Measurements from ENCODE around the gene STX3. TPM values are rescaled to one million over a fixed set of nuclear protein-coding genes. Genes with fewer than 3 reads are reported as not detected.

Gene STX3
- total and polyA plus RNA-seq, 2 donors (not counting 3 experiments of a cell fraction or from before 2014, with no cell fraction given): 40.3 to 49.7 TPM

GRCh38 chr11:59841514-59841913, 86.3 kb downstream of the STX3 start:
- no peak for TF ChIP-seq EZH2 (IDR thresholded peaks at IDR 0.05; ENCODE audit: borderline replicate concordance, low read depth, low read length, severe bottlenecking)
- no peak for TF ChIP-seq GATA2 (IDR thresholded peaks at IDR 0.05; ENCODE audit: insufficient read depth, insufficient read length, low read depth, low read length)
- no peak for TF ChIP-seq POLR2AphosphoS5 (IDR thresholded peaks at IDR 0.05; ENCODE audit: insufficient read depth, low read depth, low read length)
- no peak for TF ChIP-seq FOS (IDR thresholded peaks at IDR 0.05; ENCODE audit: borderline replicate concordance, insufficient read depth, low read length)
- no peak for TF ChIP-seq MYC (IDR thresholded peaks at IDR 0.05; ENCODE audit: low read depth, low read length)
- TF ChIP-seq POLR2A (IDR thresholded peaks at IDR 0.05; ENCODE audit: low read depth, low read length): no peak
- TF ChIP-seq CTCF (IDR thresholded peaks at IDR 0.05; ENCODE audit: extremely low read depth in 1 of 2, insufficient read depth in 1 of 2, low read depth in 1 of 2, low read length in 2 of 2): no peak
- TF ChIP-seq JUN (IDR thresholded peaks at IDR 0.05; ENCODE audit: borderline replicate concordance, insufficient read depth, insufficient read length, low read depth): no peak
- POLR2A ChIA-PET: no interaction called here

More at GRCh38 chr11:59841514-59841913, 86.3 kb downstream of the STX3 start:
- Histone ChIP-seq H4K20me1 (replicated peaks; ENCODE audit: control insufficient read depth, extremely low read depth, insufficient read depth, low read length) (no peaks in the 10 kb centered on the region), H3K27me3 (ENCODE audit: control insufficient read depth in 2 of 2, insufficient read depth in 2 of 2, low read length in 2 of 2) (peaks cover 0 to 2% of the 10 kb centered on the region in 2 experiments), H3K36me3 (ENCODE audit: control insufficient read depth in 2 of 2, extremely low read depth in 1 of 2, insufficient read depth in 2 of 2, low read length in 2 of 2) (no peaks in the 10 kb centered on the region), H3K4me2 (ENCODE audit: insufficient read depth, low read length) (no peak overlapping the region), H3K4me1 (ENCODE audit: control insufficient read depth, extremely low read depth, insufficient read depth, low read length) (no peaks in the 10 kb centered on the region), H3K79me2 (ENCODE audit: control insufficient read depth, insufficient read depth, low read length) (no peaks in the 10 kb centered on the region), H3K9ac (replicated peaks; ENCODE audit: extremely low read depth, insufficient read depth, low read length) (no peak overlapping the region), H3K4me3 (replicated peaks in 1 of 3; ENCODE audit: insufficient read depth in 1 of 3, low read depth in 1 of 3, low read length in 3 of 3) (no peak overlapping the region), H2AFZ (ENCODE audit: low read depth, low read length) (no peak overlapping the region), H3K27ac (ENCODE audit: insufficient read depth, low read depth, low read length) (no peak overlapping the region), H3K9me1 (replicated peaks; ENCODE audit: control insufficient read depth, extremely low read depth, insufficient read depth, low read length) (no peaks in the 10 kb centered on the region), H3K9me3 (replicated peaks; ENCODE audit: control insufficient read depth, insufficient read depth, low read length) (no peaks in the 10 kb centered on the region)
- no TSS peak for BruUV-seq (replicated peaks)
- dilution Hi-C loops (cut with MboI; ENCODE audit: extremely low pct_ligation_motif_present, low sequenced_read_pairs): no loop called here
- CTCF ChIA-PET: no interaction called here
- FAIRE-seq: no peak
- intact Hi-C loops (cut with micrococcal nuclease): no loop called here
- DNase-seq (ENCODE audit: low read depth, low spot score): no peak
